Right atrium auricular region (tissue), 2 donors: Measurements from ENCODE around the gene RASAL2. TPM values are rescaled to one million over a fixed set of nuclear protein-coding genes. Genes with fewer than 3 reads are reported as not detected.

Experiments used
- DNase-seq: peaks from one replicate; pipeline ENCODE4 v3.0.0-alpha.2; 2019; ENCODE audit warnings: low spot score
- H3K27ac ChIP-seq, 2 donors: fragments of 200-600 bp; sonication (generic); 1 replicate in 1 of 2; 2 replicates in 1 of 2; pipeline ENCODE4 v1.5.1; 2016 to 2019
- H3K27me3 ChIP-seq, 2 donors: fragments of 200-600 bp; sonication (generic); one replicate each; pipeline versions ENCODE4 v1.5.1 to v1.6.0; 2017 to 2019
- H3K36me3 ChIP-seq: fragments of 200-600 bp; sonication (generic); one replicate; pipeline ENCODE4 v1.5.1; 2016
- H3K4me1 ChIP-seq, 2 donors: fragments of 200-600 bp; sonication (generic); one replicate each; pipeline versions ENCODE4 v1.5.1 to v1.6.0; 2017 to 2019
- H3K4me3 ChIP-seq, 2 donors: fragments of 200-600 bp; sonication (generic); 1 replicate in 1 of 2; 2 replicates in 1 of 2; pipeline ENCODE4 v1.5.1; 2017 to 2019; ENCODE audit warnings: mild to moderate bottlenecking in 1 of 2, moderate library complexity in 1 of 2
- H3K9me3 ChIP-seq, 2 donors: fragments of 200-600 bp; sonication (generic); one replicate each; pipeline ENCODE4 v1.5.1; 2019
- total RNA-seq, 2 donors: library from RNA; depleted of rRNA; stranded (reverse); fragments of >200 nt; gene quantifications; one replicate each; pipeline ENCODE4 v1.1.0, GENCODE V29; 2016
- TF ChIP-seq, protein P1 (sequence below), 2 donors: fragments of 200-600 bp; sonication (generic); IDR thresholded peaks; one replicate each; pipeline ENCODE4 v1.5.1; 2019; ENCODE audit warnings: antibody characterized with exemption in 2 of 2

The RASAL2 gene
- total RNA-seq, 2 donors from 2014 or later, result 34.1 to 44.7 TPM

DNA sequence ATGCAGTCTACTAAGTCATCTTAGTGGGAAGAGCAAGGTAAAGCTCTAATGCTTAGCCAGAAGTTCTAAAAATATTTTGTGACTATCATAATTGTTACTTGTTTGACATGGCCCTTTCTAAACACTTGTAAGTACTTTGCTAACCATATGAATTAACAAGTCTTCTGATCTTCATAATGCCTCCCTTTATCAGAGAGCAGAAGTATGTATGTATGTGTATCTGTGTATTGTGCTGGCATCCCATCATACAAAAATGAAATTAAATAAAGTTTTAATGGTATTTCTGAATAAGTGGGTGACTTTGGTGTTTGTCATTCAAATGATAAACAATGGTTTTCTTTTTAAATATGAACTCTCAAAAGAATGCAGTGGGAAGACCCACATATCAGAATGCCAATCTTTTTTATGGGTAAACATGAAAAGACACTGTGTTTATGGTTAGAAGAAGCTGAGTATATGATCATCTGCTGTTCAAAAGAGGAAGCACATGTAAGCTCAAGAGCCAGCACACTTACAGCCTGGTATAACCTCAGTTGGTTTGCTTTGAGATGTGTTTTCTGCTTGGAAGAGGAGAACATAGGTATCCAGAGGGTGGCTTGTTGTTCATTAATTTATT is 243.3 kb downstream of the RASAL2 start:
- H3K27me3 ChIP-seq, result no peaks in the 10 kb centered on the region
- peaks cover 0 to 28% of the 10 kb centered on the region in 2 donors for H3K4me1 ChIP-seq
- H3K27ac ChIP-seq, result no peak overlapping the region

GRCh38 chr1:178339834-178340233 is 245.9 kb downstream of the RASAL2 start:
- Histone ChIP-seq H3K4me1 (peaks cover 0 to 46% of the 10 kb centered on the region in 2 donors), H3K27ac (peak overlapping the region in 1 of 2 donors; percentile 90), H3K4me3 (no peak overlapping the region), H3K27me3 (no peaks in the 10 kb centered on the region), H3K36me3 (no peaks in the 10 kb centered on the region), H3K9me3 (no peaks in the 10 kb centered on the region)
- TF ChIP-seq, protein P1, sequence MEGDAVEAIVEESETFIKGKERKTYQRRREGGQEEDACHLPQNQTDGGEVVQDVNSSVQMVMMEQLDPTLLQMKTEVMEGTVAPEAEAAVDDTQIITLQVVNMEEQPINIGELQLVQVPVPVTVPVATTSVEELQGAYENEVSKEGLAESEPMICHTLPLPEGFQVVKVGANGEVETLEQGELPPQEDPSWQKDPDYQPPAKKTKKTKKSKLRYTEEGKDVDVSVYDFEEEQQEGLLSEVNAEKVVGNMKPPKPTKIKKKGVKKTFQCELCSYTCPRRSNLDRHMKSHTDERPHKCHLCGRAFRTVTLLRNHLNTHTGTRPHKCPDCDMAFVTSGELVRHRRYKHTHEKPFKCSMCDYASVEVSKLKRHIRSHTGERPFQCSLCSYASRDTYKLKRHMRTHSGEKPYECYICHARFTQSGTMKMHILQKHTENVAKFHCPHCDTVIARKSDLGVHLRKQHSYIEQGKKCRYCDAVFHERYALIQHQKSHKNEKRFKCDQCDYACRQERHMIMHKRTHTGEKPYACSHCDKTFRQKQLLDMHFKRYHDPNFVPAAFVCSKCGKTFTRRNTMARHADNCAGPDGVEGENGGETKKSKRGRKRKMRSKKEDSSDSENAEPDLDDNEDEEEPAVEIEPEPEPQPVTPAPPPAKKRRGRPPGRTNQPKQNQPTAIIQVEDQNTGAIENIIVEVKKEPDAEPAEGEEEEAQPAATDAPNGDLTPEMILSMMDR (IDR thresholded peaks at IDR 0.05), result no peak
- no peak for DNase-seq

More for the DNA sequence above, 243.3 kb downstream of the RASAL2 start:
- no peaks in the 10 kb centered on the region for H3K9me3 ChIP-seq
- TF ChIP-seq, protein P1 (IDR thresholded peaks at IDR 0.05), result no peak
- H3K4me3 ChIP-seq, result no peak overlapping the region
- no peak for DNase-seq
- H3K36me3 ChIP-seq, result no peaks in the 10 kb centered on the region

DNA sequence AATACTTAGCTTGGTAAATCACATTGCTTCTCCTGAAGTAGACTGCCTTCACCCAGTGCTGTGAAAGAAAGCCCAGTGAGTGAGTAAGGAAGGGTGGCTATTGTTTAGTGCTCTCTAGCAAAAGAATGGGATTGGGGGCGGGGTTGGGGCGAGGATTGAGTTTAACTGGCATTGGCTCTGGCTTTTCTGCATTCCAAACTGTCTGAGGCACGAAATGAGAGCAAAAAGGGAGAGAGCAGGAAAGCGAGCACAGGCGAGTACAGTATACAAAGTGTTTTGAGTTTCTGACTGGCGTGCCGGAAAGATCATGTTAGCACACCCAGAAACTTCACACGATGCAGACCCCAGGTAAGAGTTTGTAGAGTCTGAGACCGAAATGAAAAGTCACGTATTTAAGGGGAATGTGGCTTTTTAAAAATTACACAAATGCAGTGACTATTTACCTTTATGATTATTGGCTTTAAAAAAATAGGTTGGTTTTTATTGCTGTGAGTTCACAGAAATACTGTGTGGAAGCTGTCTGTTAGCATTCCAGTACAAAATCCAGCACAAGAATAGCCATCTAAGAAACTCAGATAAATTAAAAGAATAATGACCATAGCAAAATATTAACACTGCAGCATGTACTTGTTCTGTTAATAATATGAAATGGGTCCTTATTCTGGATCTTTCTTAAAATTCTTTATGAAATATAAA is 247.5 kb downstream of the RASAL2 start:
- peak; percentile 61 for DNase-seq
- Histone ChIP-seq H3K36me3 (no peaks in the 10 kb centered on the region), H3K27ac (peak overlapping the region; percentile 35 to 90), H3K9me3 (no peaks in the 10 kb centered on the region), H3K27me3 (no peaks in the 10 kb centered on the region), H3K4me3 (peak overlapping the region; percentile 10 to 28), H3K4me1 (peaks cover 0 to 55% of the 10 kb centered on the region in 2 donors)
- TF ChIP-seq, protein P1 (IDR thresholded peaks at IDR 0.05), result no peak

GRCh38 chr1:178342745-178343144 is 248.8 kb downstream of the RASAL2 start:
- Histone ChIP-seq H3K4me3 (no peak overlapping the region), H3K27me3 (no peaks in the 10 kb centered on the region), H3K27ac (peak overlapping the region; percentile 23 to 90), H3K36me3 (no peaks in the 10 kb centered on the region), H3K4me1 (peaks cover 0 to 55% of the 10 kb centered on the region in 2 donors), H3K9me3 (no peaks in the 10 kb centered on the region)
- TF ChIP-seq, protein P1 (IDR thresholded peaks at IDR 0.05), result no peak
- DNase-seq, result no peak

- no peak for DNase-seq
- Histone ChIP-seq H3K4me3 (no peak overlapping the region), H3K4me1 (peaks cover 0 to 47% of the 10 kb centered on the region in 2 donors)
Observed at GRCh38 chr1:178344513-178345091, 250.7 kb downstream of the RASAL2 start.

More at GRCh38 chr1:178344513-178345091, 250.7 kb downstream of the RASAL2 start:
- H3K9me3 ChIP-seq, result no peaks in the 10 kb centered on the region
- TF ChIP-seq, protein P1 (IDR thresholded peaks at IDR 0.05), result peak in 1 of 2 donors; percentile 63
- peak overlapping the region; percentile 68 to 90 for H3K27ac ChIP-seq
- H3K36me3 ChIP-seq, result no peaks in the 10 kb centered on the region
- no peaks in the 10 kb centered on the region for H3K27me3 ChIP-seq
